ENCODE data around the gene ANKRD34A.
A peak's percentile ranks its signal among the peaks of the same experiment; 100 is the strongest.

ANKRD34A gene

GRCh38 chr1:145965119-145965744, 857 bp upstream of the ANKRD34A start:
- DNase-seq = no peak

- no peak for DNase-seq
Observed at GRCh38 chr1:145963265-145964019, 933 bp downstream of the ANKRD34A start.

GRCh38 chr1:145962157-145963102, 1.9 kb downstream of the ANKRD34A start:
- peak; percentile 35 for DNase-seq

- peak; percentile 59 for DNase-seq
Observed at GRCh38 chr1:145961425-145962156, 2.8 kb downstream of the ANKRD34A start.

GRCh38 chr1:145961109-145961424, 3.3 kb downstream of the ANKRD34A start:
- DNase-seq = no peak

- DNase-seq = peak; percentile 45
Observed at GRCh38 chr1:145960468-145961108, 3.8 kb downstream of the ANKRD34A start.

- no peak for DNase-seq
Observed at GRCh38 chr1:145959957-145960467, 4.4 kb downstream of the ANKRD34A start.

- DNase-seq = no peak
Observed at GRCh38 chr1:145959333-145959732, 5.0 kb downstream of the ANKRD34A start.

- DNase-seq = no peak
Observed at GRCh38 chr1:145958734-145959133, 5.6 kb downstream of the ANKRD34A start.

- peak; percentile 89 for DNase-seq
Observed at GRCh38 chr1:145957443-145958319, 6.7 kb downstream of the ANKRD34A start, which contains the start of gene LIX1L. TSS of gene LIX1L (minus strand) at chr1:145958017. CDS start at chr1:145957927, 90 bp downstream.

GRCh38 chr1:145956781-145957442, 7.5 kb downstream of the ANKRD34A start:
- no peak for DNase-seq

GRCh38 chr1:145956361-145956760, 8.0 kb downstream of the ANKRD34A start:
- no peak for DNase-seq

- DNase-seq = no peak
Observed at GRCh38 chr1:145955436-145955835, 8.9 kb downstream of the ANKRD34A start.

- no peak for DNase-seq
Observed at GRCh38 chr1:145953861-145954260, 10.5 kb downstream of the ANKRD34A start.

GRCh38 chr1:145952903-145953302, 11.5 kb downstream of the ANKRD34A start:
- DNase-seq = no peak

- DNase-seq = no peak
Observed at GRCh38 chr1:145951526-145951925, 12.8 kb downstream of the ANKRD34A start.

GRCh38 chr1:145949219-145949618, 15.2 kb downstream of the ANKRD34A start:
- no peak for DNase-seq

- no peak for DNase-seq
Observed at GRCh38 chr1:145947551-145947950, 16.8 kb downstream of the ANKRD34A start.

- no peak for DNase-seq
Observed at GRCh38 chr1:145946477-145946986, 17.8 kb downstream of the ANKRD34A start.

GRCh38 chr1:145944532-145944931, 19.8 kb downstream of the ANKRD34A start:
- DNase-seq = no peak
